Erythroblast (primary cell): ENCODE data around the gene MCM6.

ENCODE experiments used
- GATA1 ChIP-seq: IDR thresholded peaks from 2 replicates; pipeline ENCODE4 v1.6.1; 2011; ENCODE audit warnings: low read depth, mild to moderate bottlenecking, control low read depth, low read length, moderate library complexity
- POLR2A ChIP-seq: IDR thresholded peaks from 2 replicates; pipeline ENCODE4 v1.6.1; 2011; ENCODE audit warnings: mild to moderate bottlenecking, low read length

GRCh38 chr2:135894930-135895329 is 18.7 kb upstream of the MCM6 start:
- no peak for TF ChIP-seq POLR2A
- no peak for TF ChIP-seq GATA1
